Measurements from ENCODE around the gene ADGRG1.

ADGRG1 gene

GRCh38 chr16:57606847-57607501 lies 21.5 kb upstream of the ADGRG1 start:
- TF ChIP-seq REST (IDR thresholded peaks at IDR 0.05; ENCODE audit: insufficient read depth in 1 of 2, low read depth in 2 of 2, low read length in 2 of 2) (no peak), SIN3A (IDR thresholded peaks at IDR 0.05; ENCODE audit: borderline replicate concordance, insufficient read depth, low read length) (no peak), TAF1 (IDR thresholded peaks at IDR 0.05; ENCODE audit: borderline replicate concordance, insufficient read depth, low read length) (no peak)

GRCh38 chr16:57607676-57608461 lies 20.6 kb upstream of the ADGRG1 start:
- TF ChIP-seq TAF1 (IDR thresholded peaks at IDR 0.05; ENCODE audit: borderline replicate concordance, insufficient read depth, low read length), result no peak
- no peak for TF ChIP-seq FOXP2 (optimal IDR thresholded peaks at IDR 0.05; ENCODE audit: borderline replicate concordance, extremely low read depth, extremely low read length, insufficient read depth)
- TF ChIP-seq SIN3A (IDR thresholded peaks at IDR 0.05; ENCODE audit: borderline replicate concordance, insufficient read depth, low read length), result no peak
- TF ChIP-seq POLR2AphosphoS5 (IDR thresholded peaks at IDR 0.05; ENCODE audit: low read depth, low read length), result no peak
- no peak for TF ChIP-seq REST (IDR thresholded peaks at IDR 0.05; ENCODE audit: insufficient read depth in 1 of 2, low read depth in 2 of 2, low read length in 2 of 2)

- no peak for TF ChIP-seq SIN3A (IDR thresholded peaks at IDR 0.05; ENCODE audit: borderline replicate concordance, insufficient read depth, low read length)
- no peak for TF ChIP-seq POLR2AphosphoS5 (IDR thresholded peaks at IDR 0.05; ENCODE audit: low read depth, low read length)
- no peak for TF ChIP-seq REST (IDR thresholded peaks at IDR 0.05; ENCODE audit: insufficient read depth in 1 of 2, low read depth in 2 of 2, low read length in 2 of 2)
- TF ChIP-seq FOXP2 (optimal IDR thresholded peaks at IDR 0.05; ENCODE audit: borderline replicate concordance, extremely low read depth, extremely low read length, insufficient read depth), result no peak
- no peak for TF ChIP-seq TAF1 (IDR thresholded peaks at IDR 0.05; ENCODE audit: borderline replicate concordance, insufficient read depth, low read length)
These were observed 19.8 kb upstream of the ADGRG1 start for GRCh38 chr16:57608462-57609113.

- TF ChIP-seq REST (IDR thresholded peaks at IDR 0.05; ENCODE audit: insufficient read depth in 1 of 2, low read depth in 2 of 2, low read length in 2 of 2) (no peak), POLR2AphosphoS5 (IDR thresholded peaks at IDR 0.05; ENCODE audit: low read depth, low read length) (no peak), FOXP2 (optimal IDR thresholded peaks at IDR 0.05; ENCODE audit: borderline replicate concordance, extremely low read depth, extremely low read length, insufficient read depth) (no peak), TAF1 (IDR thresholded peaks at IDR 0.05; ENCODE audit: borderline replicate concordance, insufficient read depth, low read length) (no peak), SIN3A (IDR thresholded peaks at IDR 0.05; ENCODE audit: borderline replicate concordance, insufficient read depth, low read length) (no peak)
These were observed 18.7 kb upstream of the ADGRG1 start for GRCh38 chr16:57609541-57610401.

Data from PFSK-1 (cell line).